22Rv1 (cell line): Measurements from ENCODE around the gene PDGFRB.

Experiments
- CTCF ChIP-seq: fragments of 450-650 bp; IDR thresholded peaks from 2 replicates; pipeline ENCODE4 v1.5.1; 2017; ENCODE audit warnings: mild to moderate bottlenecking
- ZFX ChIP-seq: fragments of 450-650 bp; IDR thresholded peaks from 2 replicates; pipeline ENCODE4 v1.6.1; 2017; ENCODE audit warnings: antibody characterized with exemption, borderline replicate concordance

- TF ChIP-seq CTCF (no peak), ZFX (no peak)
Measured at GRCh38 chr5:150174285-150174684, 18.6 kb upstream of the PDGFRB start.
